ENCODE measurements around the gene SNW1.
"Not testable (repeated sequence)": the region's sequence is repeated elsewhere in the genome, so short reads cannot be mapped to it uniquely, and the experiment has no call there.

GRCh38 chr14:77747425-77747824 is 13.5 kb downstream of the SNW1 start:
- not testable (repeated sequence) for TF ChIP-seq BHLHE40 (IDR thresholded peaks at IDR 0.05; ENCODE audit: borderline replicate concordance); FOXK2 (IDR thresholded peaks at IDR 0.05)
